Measurements from ENCODE around the gene TRIM26.

GRCh38 chr6:30207619-30208295 is 5.4 kb downstream of the TRIM26 start:
- TF ChIP-seq CTCF (conservative IDR thresholded peaks at IDR 0.05) (no peak), ZFX (IDR thresholded peaks at IDR 0.05) (no peak)
